HG02884 (cell line): Measurements from ENCODE around the gene ZNF365.
"Not testable (repeated sequence)": the region's sequence is repeated elsewhere in the genome, so short reads cannot be mapped to it uniquely, and the experiment has no call there.

Experiments
- ATAC-seq: cut with Tn5 transposase; IDR thresholded peaks from one replicate; pipeline ENCODE4 v1.9.1; 2021; ENCODE audit warnings: mild to moderate bottlenecking, moderate library complexity; ENCODE audit not compliant: unreplicated experiment

Gene ZNF365

GRCh38 chr10:62376071-62377025 lies 2.2 kb downstream of the ZNF365 start:
- ATAC-seq: no peak

GRCh38 chr10:62377026-62377415 lies 2.9 kb downstream of the ZNF365 start:
- ATAC-seq: no peak

GRCh38 chr10:62377966-62378365 lies 3.8 kb downstream of the ZNF365 start:
- no peak for ATAC-seq

GRCh38 chr10:62378877-62379276 lies 4.7 kb downstream of the ZNF365 start:
- ATAC-seq: not testable (repeated sequence)

- ATAC-seq: no peak
Observed at GRCh38 chr10:62379394-62379793, 5.2 kb downstream of the ZNF365 start.

GRCh38 chr10:62380016-62380415 lies 5.8 kb downstream of the ZNF365 start:
- ATAC-seq: no peak

- ATAC-seq: no peak
Observed at GRCh38 chr10:62381385-62382102, 7.4 kb downstream of the ZNF365 start.

- ATAC-seq: no peak
Observed at GRCh38 chr10:62382831-62383230, 8.7 kb downstream of the ZNF365 start.

GRCh38 chr10:62384057-62384446 lies 9.9 kb downstream of the ZNF365 start:
- ATAC-seq: peak; percentile 94

- ATAC-seq: no peak
Observed at GRCh38 chr10:62384447-62385081, 10.4 kb downstream of the ZNF365 start.

- no peak for ATAC-seq
Observed at GRCh38 chr10:62386356-62387320, 12.5 kb downstream of the ZNF365 start.

- no peak for ATAC-seq
Observed at GRCh38 chr10:62388328-62388727, 14.2 kb downstream of the ZNF365 start.

GRCh38 chr10:62390497-62391176 lies 16.5 kb downstream of the ZNF365 start:
- no peak for ATAC-seq

- no peak for ATAC-seq
Observed at GRCh38 chr10:62393237-62393636, 19.1 kb downstream of the ZNF365 start.

GRCh38 chr10:62394556-62395018 lies 20.4 kb downstream of the ZNF365 start:
- no peak for ATAC-seq

- no peak for ATAC-seq
Observed at GRCh38 chr10:62395892-62396291, 21.7 kb downstream of the ZNF365 start.

- ATAC-seq: no peak
Observed at GRCh38 chr10:62396864-62397263, 22.7 kb downstream of the ZNF365 start.

GRCh38 chr10:62399211-62399610 lies 25.0 kb downstream of the ZNF365 start:
- no peak for ATAC-seq

- ATAC-seq: no peak
Observed at GRCh38 chr10:62402508-62402907, 28.3 kb downstream of the ZNF365 start.

GRCh38 chr10:62410528-62410927 lies 36.4 kb downstream of the ZNF365 start:
- ATAC-seq: not testable (repeated sequence)
